Measurements from ENCODE around the gene CRLF2. TPM values are rescaled to one million over a fixed set of nuclear protein-coding genes. Genes with fewer than 3 reads are reported as not detected.
A peak's percentile ranks its signal among the peaks of the same experiment; 100 is the strongest.
"Not testable (repeated sequence)": the region's sequence is repeated elsewhere in the genome, so short reads cannot be mapped to it uniquely, and the experiment has no call there.

The CRLF2 gene
- total and polyA plus RNA-seq, 4 donors = 0.19 to 1.4 (median 0.42) TPM

- 73 to 82% methylated on average over 4 of the region's 4 CpGs for WGBS, 2 donors
- DNase-seq (no peak), ATAC-seq (ENCODE audit: insufficient read depth, low FRiP score) (no peak)
- no peaks in the 10 kb centered on the region for H3K27me3 ChIP-seq (ENCODE audit: control insufficient read depth in 3 of 3, insufficient read depth in 3 of 3, low read length in 2 of 3)
- no peak overlapping the region for H3K4me3 ChIP-seq
- TF ChIP-seq, protein P1, sequence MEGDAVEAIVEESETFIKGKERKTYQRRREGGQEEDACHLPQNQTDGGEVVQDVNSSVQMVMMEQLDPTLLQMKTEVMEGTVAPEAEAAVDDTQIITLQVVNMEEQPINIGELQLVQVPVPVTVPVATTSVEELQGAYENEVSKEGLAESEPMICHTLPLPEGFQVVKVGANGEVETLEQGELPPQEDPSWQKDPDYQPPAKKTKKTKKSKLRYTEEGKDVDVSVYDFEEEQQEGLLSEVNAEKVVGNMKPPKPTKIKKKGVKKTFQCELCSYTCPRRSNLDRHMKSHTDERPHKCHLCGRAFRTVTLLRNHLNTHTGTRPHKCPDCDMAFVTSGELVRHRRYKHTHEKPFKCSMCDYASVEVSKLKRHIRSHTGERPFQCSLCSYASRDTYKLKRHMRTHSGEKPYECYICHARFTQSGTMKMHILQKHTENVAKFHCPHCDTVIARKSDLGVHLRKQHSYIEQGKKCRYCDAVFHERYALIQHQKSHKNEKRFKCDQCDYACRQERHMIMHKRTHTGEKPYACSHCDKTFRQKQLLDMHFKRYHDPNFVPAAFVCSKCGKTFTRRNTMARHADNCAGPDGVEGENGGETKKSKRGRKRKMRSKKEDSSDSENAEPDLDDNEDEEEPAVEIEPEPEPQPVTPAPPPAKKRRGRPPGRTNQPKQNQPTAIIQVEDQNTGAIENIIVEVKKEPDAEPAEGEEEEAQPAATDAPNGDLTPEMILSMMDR (IDR thresholded peaks at IDR 0.05; ENCODE audit: control extremely low read depth, extremely low read depth) = no peak
- no peak overlapping the region for H3K9ac ChIP-seq (ENCODE audit: insufficient read depth in 1 of 2, low read length in 2 of 2)
- H3K4me1 ChIP-seq (ENCODE audit: control insufficient read depth in 5 of 5, insufficient read depth in 5 of 5, low read length in 5 of 5) = no peaks in the 10 kb centered on the region
- H3K36me3 ChIP-seq (ENCODE audit: control insufficient read depth in 4 of 4, insufficient read depth in 4 of 4, low read length in 4 of 4) = no peaks in the 10 kb centered on the region
- H3K9me3 ChIP-seq (ENCODE audit: control insufficient read depth in 4 of 4, insufficient read depth in 3 of 4, low read length in 3 of 4) = no peaks in the 10 kb centered on the region
- H3K27ac ChIP-seq (ENCODE audit: low read depth in 1 of 2, low read length in 1 of 2) = no peak overlapping the region
Observed at GRCh38 chrX:1182211-1182610, 30.2 kb downstream of the CRLF2 start.

DNA sequence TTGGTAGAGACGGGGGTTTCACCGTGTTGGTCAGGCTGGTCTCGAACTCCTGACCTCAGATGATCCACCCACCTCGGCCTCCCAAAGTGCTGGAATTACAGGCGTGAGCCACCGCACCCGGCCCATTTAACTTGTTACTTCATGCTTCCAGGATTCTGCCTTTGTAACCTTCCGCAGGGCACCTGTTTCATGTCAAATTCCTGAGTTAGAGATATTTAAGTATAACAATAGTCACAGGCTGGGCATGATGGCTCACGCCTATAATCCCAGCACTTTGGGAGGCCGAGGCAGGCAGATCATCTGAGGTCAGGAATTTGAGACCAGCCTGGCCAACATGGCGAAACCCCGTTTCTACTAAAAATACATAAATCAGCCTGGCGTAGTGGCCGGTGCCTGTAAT is 30.8 kb downstream of the CRLF2 start:
- H3K36me3 ChIP-seq (ENCODE audit: control insufficient read depth in 4 of 4, insufficient read depth in 4 of 4, low read length in 4 of 4); ATAC-seq (ENCODE audit: insufficient read depth, low FRiP score); H3K4me1 ChIP-seq (ENCODE audit: control insufficient read depth in 5 of 5, insufficient read depth in 5 of 5, low read length in 5 of 5); H3K27ac ChIP-seq (ENCODE audit: low read depth in 1 of 2, low read length in 1 of 2); H3K9me3 ChIP-seq (ENCODE audit: control insufficient read depth in 4 of 4, insufficient read depth in 3 of 4, low read length in 3 of 4); H3K4me3 ChIP-seq; H3K27me3 ChIP-seq (ENCODE audit: control insufficient read depth in 3 of 3, insufficient read depth in 3 of 3, low read length in 2 of 3); H3K9ac ChIP-seq (ENCODE audit: insufficient read depth in 1 of 2, low read length in 2 of 2); DNase-seq: not testable (repeated sequence)
- WGBS, 2 donors = 84 to 92% methylated on average over 14 of the region's 14 CpGs

GRCh38 chrX:1181170-1181569 is 31.3 kb downstream of the CRLF2 start:
- Histone ChIP-seq H3K27me3 (ENCODE audit: control insufficient read depth in 3 of 3, insufficient read depth in 3 of 3, low read length in 2 of 3) (no peaks in the 10 kb centered on the region), H3K4me1 (ENCODE audit: control insufficient read depth in 5 of 5, insufficient read depth in 5 of 5, low read length in 5 of 5) (no peaks in the 10 kb centered on the region), H3K9ac (ENCODE audit: insufficient read depth in 1 of 2, low read length in 2 of 2) (no peak overlapping the region), H3K4me3 (no peak overlapping the region), H3K36me3 (ENCODE audit: control insufficient read depth in 4 of 4, insufficient read depth in 4 of 4, low read length in 4 of 4) (no peaks in the 10 kb centered on the region), H3K9me3 (ENCODE audit: control insufficient read depth in 4 of 4, insufficient read depth in 3 of 4, low read length in 3 of 4) (no peaks in the 10 kb centered on the region), H3K27ac (ENCODE audit: low read depth in 1 of 2, low read length in 1 of 2) (no peak overlapping the region)
- no peak for ATAC-seq (ENCODE audit: insufficient read depth, low FRiP score)
- TF ChIP-seq, protein P1 (IDR thresholded peaks at IDR 0.05; ENCODE audit: control extremely low read depth, extremely low read depth) = no peak
- DNase-seq = no peak
- 47 to 62% methylated on average over 11 of the region's 11 CpGs for WGBS, 2 donors

DNA sequence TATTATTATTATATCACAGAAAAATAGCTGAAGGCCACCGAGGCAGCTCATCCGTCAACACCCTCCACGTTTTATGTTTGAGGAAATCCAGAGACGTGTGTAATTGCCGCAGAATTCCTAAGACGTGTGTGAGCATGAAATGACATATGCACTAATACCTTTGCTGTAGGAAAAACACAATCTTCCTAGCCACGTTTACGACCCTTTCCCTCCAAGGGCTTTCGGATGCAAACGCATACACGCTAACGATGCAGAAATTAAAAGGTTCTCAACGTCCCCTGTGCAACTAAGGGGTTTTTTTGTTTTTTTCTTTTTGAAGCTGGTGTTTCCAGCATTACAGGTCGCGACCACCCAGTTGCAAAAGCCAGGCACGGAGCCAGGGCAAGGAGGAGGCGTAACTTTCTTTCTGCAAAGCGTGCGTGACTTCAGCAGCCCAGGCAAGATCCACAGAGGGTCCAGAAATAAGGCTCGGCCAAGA is 33.8 kb downstream of the CRLF2 start:
- no peaks in the 10 kb centered on the region for H3K9me3 ChIP-seq (ENCODE audit: control insufficient read depth in 4 of 4, insufficient read depth in 3 of 4, low read length in 3 of 4)
- ATAC-seq (ENCODE audit: insufficient read depth, low FRiP score) (no peak), DNase-seq (peak; percentile 28 to 39 (median 29))
- H3K9ac ChIP-seq (ENCODE audit: insufficient read depth in 1 of 2, low read length in 2 of 2) = no peak overlapping the region
- no peak overlapping the region for H3K27ac ChIP-seq (ENCODE audit: low read depth in 1 of 2, low read length in 1 of 2)
- 51 to 57% methylated on average over 20 of the region's 20 CpGs for WGBS, 2 donors
- H3K4me1 ChIP-seq (ENCODE audit: control insufficient read depth in 5 of 5, insufficient read depth in 5 of 5, low read length in 5 of 5) = no peaks in the 10 kb centered on the region
- TF ChIP-seq, protein P1 (IDR thresholded peaks at IDR 0.05; ENCODE audit: control extremely low read depth, extremely low read depth) = no peak
- no peak overlapping the region for H3K4me3 ChIP-seq
- no peaks in the 10 kb centered on the region for H3K27me3 ChIP-seq (ENCODE audit: control insufficient read depth in 3 of 3, insufficient read depth in 3 of 3, low read length in 2 of 3)
- no peaks in the 10 kb centered on the region for H3K36me3 ChIP-seq (ENCODE audit: control insufficient read depth in 4 of 4, insufficient read depth in 4 of 4, low read length in 4 of 4)

DNA sequence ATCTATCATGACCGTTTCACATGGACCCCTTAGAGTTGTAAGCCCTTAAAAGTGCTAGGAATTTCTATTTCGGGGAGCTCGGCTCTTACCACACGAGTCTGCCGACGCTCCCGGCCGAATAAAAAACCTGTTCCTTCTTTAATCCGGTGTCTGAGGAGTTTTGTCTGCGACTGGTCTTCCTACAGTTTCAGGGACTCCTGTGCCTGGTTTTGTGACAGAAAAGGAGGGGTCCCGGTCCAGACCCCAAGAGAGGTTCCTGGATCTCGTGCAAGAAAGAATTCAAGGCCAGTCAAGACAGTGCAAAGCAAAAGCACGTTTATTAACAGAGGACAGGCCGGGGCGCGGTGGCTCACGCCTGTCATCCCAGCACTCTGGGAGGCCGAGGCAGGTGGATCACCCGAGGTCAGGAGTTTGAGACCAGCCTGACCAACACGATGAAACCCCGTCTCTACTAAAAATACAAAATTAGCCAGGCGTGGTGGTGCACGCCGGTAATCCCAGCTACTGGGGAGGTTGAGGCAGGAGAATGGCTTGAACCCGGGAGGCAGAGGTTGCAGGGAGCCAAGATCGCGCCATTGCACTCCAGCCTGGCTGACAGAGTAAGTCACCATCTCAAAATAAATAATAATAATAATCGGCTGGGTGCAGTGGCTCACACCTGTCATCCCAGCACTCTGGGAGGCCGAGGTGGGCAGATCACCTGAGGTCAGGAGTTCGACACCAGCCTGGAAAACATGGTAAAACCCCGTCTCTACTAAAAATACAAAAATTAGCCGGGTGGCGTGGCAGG is 35.7 kb downstream of the CRLF2 start:
- not testable (repeated sequence) for H3K9me3 ChIP-seq (ENCODE audit: control insufficient read depth in 4 of 4, insufficient read depth in 3 of 4, low read length in 3 of 4); DNase-seq; ATAC-seq (ENCODE audit: insufficient read depth, low FRiP score)

More for the DNA sequence above, 35.7 kb downstream of the CRLF2 start:
- H3K4me3 ChIP-seq; H3K36me3 ChIP-seq (ENCODE audit: control insufficient read depth in 4 of 4, insufficient read depth in 4 of 4, low read length in 4 of 4); H3K27ac ChIP-seq (ENCODE audit: low read depth in 1 of 2, low read length in 1 of 2); H3K27me3 ChIP-seq (ENCODE audit: control insufficient read depth in 3 of 3, insufficient read depth in 3 of 3, low read length in 2 of 3); H3K4me1 ChIP-seq (ENCODE audit: control insufficient read depth in 5 of 5, insufficient read depth in 5 of 5, low read length in 5 of 5); H3K9ac ChIP-seq (ENCODE audit: insufficient read depth in 1 of 2, low read length in 2 of 2): not testable (repeated sequence)
- 90 to 94% methylated on average over 33 of the region's 33 CpGs for WGBS, 2 donors

Measured in lung (tissue), 12 donors.